Activated naive CD4-positive, alpha-beta T cell (primary cell): ENCODE data around the gene PRR29.
A peak's percentile ranks its signal among the peaks of the same experiment; 100 is the strongest.

Experiments
- DNase-seq, 4 experiments: peaks; one replicate each; lab custom pipeline; 2025; lab: John Stamatoyannopoulos, UW

The PRR29 gene

DNA sequence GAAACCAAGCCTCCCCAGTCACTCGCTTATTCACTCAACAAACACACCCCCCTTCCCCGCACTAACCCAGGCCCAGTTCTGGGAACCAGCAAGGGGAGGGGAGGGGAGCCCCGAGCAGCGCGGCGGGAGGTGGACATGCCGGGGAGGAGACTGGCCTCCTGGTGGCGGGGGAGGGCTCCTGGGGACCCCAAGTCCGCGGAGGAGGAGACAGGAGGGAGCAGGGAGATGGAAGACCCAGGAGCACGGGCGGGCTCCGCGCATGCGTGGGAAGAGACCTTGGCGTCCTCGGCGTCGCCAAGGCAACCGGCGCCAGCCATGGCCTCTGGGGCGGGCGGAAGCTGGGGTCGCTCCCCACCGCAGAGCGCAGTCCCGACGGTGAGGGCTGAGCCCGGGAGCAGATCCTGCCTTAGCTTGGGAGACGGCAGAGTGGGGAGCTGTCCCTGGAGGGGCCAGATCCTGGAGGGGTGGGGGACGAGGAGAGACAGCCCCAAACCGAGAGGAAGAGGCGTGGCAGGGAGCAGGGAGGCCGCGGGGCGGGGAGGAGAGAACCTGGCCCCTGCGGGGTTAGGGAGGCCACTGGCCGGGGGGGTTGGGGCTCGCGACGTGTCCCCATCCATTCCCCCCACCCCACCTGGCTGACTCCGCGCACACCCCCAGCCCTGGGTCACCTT lies at the start of gene PRR29:
PRR29 (plus strand) TSS at position 302 of the 671 bp plus-strand sequence; CDS start at position 316, 14 bp downstream.
- DNase-seq = peak in 3 of 4 experiments; percentile 23 to 60 (median 53)

GRCh38 chr17:63948521-63948920 lies 49.6 kb upstream of the PRR29 start:
- no peak for DNase-seq

DNA sequence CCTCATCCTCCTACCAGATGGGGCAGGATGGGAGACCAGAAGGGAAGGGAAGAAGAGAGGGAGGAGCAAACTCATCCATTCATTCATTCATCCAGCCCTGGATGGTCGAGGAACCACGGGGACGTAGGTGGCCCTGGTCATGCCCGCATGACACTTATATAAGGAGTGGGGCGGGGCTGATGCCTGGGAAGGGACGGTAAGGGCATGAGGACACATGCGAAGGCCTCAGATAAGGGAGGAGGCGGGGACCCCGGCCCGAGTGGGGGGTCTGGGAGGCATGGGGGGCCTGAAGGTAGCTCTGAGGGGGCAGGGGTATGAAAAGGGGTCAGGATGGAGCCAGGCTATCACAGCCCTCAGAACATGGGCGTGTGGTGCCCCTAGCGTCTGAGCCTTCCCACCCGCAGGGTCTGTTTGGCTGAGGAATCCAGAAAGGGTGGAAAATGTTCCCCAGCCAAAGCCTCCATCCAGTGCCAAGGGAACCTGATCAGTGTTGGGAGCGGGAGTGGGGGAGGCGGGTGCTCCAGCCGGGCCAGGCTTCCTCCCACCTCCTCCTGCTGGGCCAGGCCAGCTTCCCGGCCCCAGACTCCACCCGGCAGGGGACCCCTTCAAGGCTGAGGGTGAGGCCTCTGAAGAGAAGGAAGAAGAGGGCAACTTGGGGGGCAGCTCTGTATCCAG lies 48.4 kb upstream of the PRR29 start:
- no peak for DNase-seq

GRCh38 chr17:63950940-63951907 lies 46.9 kb upstream of the PRR29 start:
- DNase-seq = peak in 1 of 4 experiments; percentile 23

- DNase-seq = peak in 1 of 4 experiments; percentile 23
These were observed 43.6 kb upstream of the PRR29 start for GRCh38 chr17:63954402-63955063.

DNA sequence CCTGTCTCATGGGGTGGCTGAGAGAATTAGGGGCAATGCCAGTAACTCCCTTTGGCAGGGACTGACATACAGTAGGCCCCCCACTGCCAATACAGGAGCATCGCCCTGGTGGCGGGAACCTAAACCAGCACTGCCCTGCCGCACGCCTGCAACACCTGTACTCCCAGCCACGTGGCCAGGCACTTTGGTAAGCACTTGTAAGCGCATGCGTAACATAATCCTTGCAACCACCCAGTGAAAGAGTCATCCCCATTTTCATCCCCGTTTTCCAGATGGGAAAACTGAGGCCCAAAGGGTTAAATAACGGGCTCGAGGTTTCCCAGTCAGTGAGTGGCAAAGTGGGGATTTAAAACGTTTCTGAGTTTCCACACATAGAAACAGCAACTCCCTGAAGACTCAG lies 42.9 kb upstream of the PRR29 start:
- DNase-seq = no peak

GRCh38 chr17:63955791-63956190 lies 42.4 kb upstream of the PRR29 start:
- DNase-seq = no peak

DNA sequence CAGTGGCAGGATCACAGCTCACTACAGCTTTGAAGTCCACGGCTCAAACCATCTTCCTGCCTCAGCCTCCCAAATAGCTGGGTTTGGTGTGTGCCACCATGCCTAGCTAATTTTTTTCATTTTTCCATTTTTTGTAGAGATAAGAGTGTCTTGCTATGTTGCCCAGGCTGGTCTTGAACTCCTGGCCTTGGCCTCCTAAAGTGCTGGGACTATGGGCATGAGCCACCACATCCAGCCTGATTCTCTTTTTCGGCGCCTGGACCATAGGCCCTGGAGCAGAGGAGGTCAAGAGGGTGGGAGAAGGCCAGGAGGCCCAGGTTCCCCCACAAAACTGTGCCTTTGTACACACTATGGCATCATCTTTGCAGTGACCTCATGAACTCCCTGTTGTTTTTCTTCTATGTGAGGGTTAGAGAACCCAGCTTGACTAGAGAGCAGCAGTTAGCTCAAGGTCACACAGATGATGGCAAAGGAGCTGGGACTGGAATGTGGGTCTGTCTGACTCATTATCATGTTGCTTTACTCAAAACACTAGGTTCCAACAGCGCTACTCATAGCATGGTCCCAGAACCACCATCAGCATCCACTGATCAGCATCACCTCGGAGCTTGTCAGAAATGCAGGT lies 41.7 kb upstream of the PRR29 start:
- no peak for DNase-seq

GRCh38 chr17:63960006-63960405 lies 38.1 kb upstream of the PRR29 start:
- no peak for DNase-seq

DNA sequence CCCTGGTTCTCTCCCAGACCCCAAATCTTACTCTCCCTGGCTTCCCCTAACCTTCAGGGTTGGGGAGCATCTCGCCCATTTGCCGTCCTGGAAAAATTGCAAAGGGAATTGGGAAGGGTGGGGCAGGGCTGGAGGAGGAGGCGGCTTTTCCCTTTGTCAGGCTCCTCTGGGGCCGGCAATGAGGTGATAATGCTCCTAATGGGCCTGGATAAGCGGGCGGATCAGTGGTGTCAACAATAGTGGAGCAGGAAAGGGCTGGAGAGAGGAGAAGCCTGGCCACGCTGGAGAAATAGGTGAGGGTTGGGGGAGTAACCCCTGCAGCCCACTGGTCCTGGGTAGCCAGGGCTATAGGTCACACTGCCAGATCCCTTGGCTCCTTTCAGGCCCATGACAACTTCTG lies 37.7 kb upstream of the PRR29 start:
- DNase-seq = no peak

DNA sequence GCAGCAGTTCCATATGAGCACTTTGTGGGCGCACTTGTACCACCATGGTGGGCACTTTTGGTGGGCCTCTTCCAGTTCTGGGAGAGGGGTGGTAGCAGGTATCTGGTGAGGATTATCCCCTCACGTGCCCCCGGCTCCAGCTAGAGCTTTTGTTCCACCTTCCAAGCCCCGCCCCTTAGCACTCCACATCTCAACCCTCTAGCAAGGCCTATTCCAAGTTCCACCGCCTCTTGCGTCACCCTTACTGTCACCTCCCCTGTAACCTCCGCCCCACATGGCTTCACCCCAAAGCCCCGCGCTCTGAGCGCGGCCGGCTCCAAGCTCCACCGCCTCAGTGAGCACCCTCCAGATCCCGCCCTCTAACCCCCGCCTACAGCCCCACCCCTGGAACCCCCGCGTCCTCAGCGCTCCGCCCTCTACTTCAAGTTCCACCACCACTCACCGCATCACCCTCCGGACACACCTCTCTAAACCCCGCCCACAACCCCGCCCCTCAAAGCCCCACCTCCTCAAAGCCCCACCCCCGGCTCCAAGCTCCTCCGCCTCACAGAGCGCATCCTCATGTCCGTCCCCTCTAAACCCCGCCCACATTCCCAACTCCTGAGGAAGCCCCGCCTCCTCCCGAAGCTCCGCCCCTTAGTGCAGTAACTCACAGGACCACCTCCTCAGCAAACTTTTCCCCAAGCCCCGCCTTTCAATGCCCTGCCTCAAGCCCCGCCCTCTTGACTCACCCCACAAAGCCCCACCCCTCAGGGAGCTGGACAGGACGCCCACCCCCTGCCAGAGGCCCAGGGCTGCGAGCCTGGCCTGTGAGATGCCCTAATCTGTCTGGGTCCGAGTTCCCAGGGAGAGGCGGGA lies 36.6 kb upstream of the PRR29 start:
- DNase-seq = no peak

GRCh38 chr17:63962298-63962744 lies 35.8 kb upstream of the PRR29 start:
- DNase-seq = no peak

DNA sequence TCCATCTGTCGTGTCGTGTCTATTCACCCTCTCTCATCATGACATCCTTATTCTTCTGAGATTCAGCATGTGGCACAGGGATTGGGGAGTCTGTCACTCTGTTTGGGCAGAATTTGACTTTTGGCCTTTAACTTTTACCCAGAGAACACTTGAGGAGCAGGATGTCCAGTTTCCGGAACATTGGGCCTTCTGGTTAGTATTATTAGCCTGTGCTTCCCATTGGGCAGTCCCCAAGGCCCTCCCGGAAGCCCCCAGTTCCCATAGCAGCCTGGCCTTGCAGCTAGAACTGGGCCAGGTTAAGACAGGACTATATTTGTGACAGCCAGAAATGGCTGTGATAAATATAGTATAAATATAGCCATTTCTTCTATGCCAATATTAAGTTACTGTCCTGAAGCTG lies 35.0 kb upstream of the PRR29 start:
- no peak for DNase-seq

DNA sequence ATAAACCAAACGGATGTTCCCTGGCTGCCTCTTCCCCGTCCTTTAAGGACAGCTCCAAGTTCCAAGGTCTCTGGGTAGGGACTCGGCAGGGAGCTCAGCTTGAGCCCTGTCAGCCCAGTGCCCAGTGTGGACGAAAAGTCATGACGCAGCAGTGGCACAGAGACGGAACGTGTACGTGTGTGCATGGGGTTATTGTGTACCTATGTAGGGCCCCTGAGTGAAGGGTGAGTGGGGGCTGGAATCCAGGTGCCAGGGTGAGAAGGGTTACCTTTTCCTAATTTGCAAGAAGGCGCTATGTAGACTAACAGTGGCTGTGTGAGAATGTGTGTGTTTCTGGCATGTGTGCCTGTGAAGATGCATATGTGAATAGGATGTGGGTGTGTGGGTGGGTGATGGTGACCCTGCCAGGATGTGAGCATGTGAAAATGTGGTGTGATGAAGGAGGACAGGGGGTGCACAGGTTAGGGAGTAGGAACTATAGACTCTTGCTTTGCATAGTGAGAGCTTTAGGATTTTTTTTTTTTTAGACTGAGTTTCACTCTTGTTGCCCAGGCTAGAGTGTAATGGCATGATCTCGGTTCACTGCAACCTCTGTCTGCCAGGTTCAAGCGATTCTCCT lies 31.4 kb upstream of the PRR29 start:
- DNase-seq = peak in 2 of 4 experiments; percentile 4 to 9

DNA sequence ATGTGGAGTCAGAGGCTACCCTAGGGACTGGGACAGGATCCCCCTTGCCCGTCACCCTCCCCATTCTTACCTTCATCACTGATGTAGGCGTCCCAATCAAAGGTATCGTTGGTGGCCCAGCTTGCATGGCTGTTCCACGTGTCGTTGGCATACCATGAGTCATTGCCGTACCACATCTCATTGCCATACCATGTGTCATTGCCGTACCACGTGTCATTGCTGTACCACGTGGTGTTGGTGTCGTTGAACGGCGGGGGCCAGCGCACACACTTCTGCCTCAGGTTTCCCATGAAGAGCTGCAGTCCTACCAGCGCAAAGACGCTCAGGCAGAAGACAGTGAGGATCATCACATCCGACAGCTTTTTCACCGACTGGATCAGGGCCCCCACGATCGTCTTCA lies 30.2 kb upstream of the PRR29 start:
- DNase-seq = no peak

DNA sequence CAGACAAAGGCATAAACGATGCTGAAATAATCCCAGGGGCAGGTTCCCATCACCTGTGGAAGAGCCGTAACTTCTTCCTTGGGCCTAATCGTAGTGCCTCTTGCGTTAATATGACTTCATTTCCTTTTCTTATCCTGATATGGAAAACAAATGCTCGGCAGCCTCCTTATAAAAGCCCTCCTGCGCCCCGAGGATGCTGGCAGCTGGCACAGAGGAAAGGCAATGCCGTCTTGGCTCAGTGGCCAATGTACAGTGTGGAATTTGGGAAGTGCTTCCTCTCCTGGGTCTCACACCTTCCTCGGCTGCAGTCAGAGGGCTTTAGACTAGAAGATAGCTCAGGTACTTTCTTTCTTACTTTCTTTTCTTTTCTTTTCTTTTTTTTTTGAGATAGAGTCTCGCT lies 28.9 kb upstream of the PRR29 start:
- no peak for DNase-seq

GRCh38 chr17:63972796-63973195 lies 25.4 kb upstream of the PRR29 start, which contains the start of gene SCN4A:
Gene SCN4A (minus strand): TSS chr17:63972918. CDS start chr17:63972841, 77 bp downstream.
- DNase-seq = no peak

DNA sequence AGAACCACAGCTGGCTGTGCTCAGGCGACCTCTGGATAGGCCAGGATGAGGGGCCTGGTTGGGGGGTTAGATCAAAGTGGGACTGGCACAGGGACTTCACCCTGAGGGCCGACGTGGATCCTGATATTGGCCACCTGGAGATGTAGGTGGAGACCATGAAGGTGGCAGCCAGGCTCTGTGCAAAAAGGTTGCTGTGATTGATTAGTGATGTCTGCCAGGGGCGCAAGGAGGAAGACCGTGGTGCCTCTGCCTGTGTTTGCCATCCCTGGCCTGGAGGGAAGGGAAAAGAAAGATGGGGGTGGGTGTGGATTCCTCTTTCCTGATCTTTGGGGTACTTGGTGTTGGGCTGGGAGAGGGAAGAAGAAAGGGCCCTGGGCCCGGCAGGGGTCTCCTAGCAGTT lies 24.9 kb upstream of the PRR29 start:
- no peak for DNase-seq

GRCh38 chr17:63973930-63974593 lies 24.1 kb upstream of the PRR29 start:
- no peak for DNase-seq
